GM21447 (cell line): ENCODE results near the gene KCND1.

ENCODE experiments used
- ATAC-seq: cut with Tn5 transposase; IDR thresholded peaks from one replicate; pipeline ENCODE4 v1.9.1; 2021; ENCODE audit not compliant: unreplicated experiment

The KCND1 gene

DNA sequence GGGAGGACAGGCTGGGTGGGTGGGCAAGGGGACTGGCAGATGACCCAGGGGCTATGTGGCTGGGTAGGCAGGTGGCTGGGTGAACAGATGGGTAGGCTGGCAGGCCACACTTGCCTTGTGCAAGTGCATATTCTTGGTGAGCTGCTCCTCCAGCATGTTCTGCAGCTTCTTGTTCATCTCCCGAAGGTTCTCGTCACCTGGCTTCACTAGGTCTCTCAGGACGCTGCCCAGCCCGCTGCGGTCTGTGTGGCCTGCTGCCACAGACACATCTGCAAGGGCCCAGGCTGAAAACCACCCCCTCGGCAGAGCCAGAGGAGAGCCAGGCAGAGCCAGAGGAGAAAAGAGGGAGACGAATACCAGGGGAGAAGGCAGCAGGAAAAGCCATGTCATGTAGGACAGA, 3.4 kb upstream of the KCND1 start:
- ATAC-seq, result no peak

DNA sequence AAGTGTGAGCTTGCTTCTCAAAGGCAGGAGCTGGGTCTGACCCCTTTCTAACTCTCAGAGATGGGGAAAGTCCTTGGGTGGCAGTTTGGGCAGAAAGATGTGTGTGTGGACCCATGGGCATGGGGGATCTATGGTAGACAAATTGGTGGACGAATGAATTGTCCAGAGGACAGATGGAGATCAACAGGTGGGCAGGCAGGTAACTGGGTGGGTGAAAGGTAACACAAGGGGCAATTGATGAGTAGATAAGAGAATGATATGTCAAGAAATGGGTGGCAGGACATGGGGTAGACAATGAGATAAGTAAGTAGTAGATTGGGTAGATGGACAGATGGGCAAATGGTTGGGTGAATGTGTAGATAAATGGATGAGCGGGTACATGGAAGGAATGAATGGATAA, 2.9 kb upstream of the KCND1 start:
- ATAC-seq, result no peak

DNA sequence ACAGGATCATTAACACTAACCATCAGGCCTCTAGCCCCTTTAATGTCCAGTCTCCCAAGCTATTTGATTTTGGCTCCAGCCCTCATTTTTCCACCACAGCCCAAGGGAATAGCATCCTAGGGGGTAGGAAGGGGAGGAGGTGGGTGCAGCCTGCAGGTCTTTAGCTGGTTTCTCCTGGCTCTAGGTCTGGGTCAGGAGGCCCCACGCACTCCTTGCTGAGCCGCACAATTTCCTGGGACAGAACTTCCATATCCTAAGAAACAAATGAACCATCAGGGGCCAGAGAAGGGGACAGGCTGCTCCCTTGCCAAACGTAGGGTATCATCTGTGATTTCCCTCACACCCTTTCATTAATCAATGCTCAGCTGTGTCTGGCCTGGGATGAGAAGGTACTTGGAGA, 2.4 kb upstream of the KCND1 start:
- no peak for ATAC-seq

DNA sequence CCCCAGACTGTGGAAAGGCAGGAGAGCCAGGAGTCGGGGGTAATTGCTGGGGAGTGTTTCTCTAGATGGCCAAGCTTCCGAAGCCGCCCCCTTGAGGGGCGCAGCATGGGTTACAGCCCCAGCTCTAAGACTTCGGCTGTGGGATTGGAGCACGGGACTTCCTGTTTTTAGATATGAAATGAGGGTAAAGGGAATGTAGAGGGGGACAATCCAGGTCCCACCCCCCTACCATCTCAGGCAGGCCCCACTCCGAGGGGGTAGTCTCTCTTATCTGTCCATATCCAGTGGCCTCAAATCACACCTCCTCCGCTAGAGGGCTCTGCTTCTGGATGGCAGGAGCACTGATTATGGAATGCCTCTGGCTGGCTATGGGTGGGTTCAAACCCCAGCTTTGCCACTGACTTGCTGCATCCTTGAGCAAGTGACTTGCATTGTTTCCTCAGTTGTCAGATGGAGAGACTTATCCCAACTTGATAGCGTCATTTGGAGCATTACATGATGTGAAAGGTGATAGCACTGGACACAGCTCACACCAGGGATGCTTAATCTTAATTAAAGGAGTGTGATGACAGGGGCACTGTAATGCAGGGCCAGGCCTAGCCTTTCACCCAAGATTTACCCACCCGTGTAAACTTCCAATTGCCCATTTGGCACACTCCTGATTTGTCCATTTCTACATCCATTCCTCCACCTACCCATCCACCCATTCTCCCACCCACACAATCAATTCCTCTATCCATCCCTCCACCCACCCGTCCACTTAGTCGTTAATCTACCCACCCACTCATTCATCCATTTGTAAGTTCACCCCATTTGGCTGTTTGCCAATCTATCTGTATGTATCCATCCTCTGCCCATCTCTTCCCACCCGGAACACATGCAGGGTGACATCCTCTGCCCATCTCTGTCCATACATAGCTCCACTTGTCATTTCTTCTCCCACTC, 848 bp upstream of the KCND1 start:
- no peak for ATAC-seq

DNA sequence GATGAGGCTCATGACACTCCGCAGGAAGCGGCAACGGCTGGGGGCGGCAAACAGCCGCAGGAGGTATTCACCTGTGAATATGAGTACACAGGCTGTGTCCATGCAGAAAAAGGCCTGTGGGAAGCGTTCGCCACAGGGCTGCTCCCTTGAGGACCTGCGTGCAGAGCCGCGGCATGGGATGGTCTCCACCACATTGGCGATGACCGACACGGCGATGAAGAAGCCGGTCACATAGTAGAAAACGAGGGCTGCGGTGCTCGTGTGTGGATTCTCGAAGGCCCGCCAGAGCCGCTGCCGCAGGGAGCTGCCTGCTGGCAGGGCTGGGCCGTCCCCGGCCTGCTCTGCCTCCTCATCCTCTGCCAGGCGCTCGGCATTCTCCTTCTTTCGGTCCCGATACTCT, 2.2 kb downstream of the KCND1 start:
- ATAC-seq, result no peak

DNA sequence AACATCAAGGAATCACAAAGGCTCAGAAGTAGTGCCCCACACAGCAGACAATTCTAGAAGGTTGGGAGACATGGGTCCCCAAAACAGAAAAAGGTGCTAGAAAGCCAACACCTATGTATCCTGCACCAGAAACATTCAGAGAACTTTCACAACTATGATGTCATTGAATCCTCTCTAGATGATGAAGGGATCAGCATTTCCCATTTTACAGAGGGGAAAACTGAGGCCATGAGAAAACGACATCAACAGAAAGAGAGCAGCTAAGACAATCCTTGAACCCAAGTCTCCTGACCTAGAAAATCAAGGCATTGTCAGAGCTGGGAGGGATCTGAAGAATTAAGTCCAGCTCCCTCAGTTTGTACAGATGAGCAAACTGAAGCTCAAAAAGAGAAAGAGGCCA, 3.3 kb downstream of the KCND1 start:
- ATAC-seq, result no peak

DNA sequence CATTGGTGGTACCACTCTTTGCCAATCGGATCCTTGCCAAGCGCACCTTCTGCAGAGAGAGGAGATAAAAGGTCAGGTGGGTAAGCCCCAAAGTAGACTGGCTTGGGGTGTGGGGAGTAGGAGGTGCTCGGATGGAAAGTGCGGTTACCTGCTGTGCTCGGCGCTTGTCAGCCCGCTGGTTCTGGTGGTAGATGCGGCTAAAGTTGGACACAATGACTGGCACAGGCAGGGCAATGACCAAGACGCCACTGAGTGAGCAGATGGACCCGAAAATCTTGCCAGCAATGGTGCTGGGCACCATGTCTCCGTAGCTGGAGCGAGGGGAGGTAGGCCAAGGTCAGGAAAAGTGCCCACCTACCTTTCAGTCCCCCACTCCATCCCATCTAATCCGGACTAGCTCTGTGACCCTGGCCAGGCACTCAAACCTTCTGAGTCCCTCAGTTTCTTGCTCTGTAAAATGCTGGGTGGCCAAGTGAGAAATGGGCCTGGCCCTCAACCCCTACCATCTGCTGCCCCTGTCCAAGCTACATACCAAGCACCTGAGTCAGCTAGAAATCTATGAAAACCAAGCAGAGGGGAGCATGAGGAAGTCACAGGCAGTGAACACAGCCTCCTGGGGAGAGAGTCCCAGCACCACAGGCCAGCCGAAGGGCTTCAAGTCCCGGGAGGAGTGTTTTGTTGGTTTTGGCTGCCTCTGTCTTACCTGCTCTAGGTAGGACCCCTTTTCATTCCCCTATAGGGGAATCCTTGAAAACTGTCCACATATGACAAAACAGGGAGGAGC, 4.7 kb downstream of the KCND1 start:
- ATAC-seq, result no peak

DNA sequence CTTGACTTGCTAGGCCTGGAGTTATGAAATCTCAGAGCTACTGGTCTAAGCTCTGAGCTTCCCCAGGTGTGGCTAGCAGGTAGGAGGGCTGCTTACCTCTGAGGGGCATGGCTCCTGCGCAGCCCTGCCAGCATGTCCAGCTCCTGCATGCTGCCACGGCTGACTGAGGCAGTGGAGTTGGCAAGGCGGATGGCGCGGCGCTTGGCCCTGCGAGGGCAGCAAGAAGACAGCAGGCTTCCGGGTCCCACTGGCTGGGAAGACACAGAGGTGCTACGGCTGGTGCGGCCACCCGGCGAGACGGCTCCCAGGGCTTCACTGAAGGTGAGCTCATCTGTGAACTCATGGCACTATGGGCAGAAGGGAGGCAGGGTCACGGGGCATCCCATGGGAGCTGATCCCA, 5.7 kb downstream of the KCND1 start:
- no peak for ATAC-seq

DNA sequence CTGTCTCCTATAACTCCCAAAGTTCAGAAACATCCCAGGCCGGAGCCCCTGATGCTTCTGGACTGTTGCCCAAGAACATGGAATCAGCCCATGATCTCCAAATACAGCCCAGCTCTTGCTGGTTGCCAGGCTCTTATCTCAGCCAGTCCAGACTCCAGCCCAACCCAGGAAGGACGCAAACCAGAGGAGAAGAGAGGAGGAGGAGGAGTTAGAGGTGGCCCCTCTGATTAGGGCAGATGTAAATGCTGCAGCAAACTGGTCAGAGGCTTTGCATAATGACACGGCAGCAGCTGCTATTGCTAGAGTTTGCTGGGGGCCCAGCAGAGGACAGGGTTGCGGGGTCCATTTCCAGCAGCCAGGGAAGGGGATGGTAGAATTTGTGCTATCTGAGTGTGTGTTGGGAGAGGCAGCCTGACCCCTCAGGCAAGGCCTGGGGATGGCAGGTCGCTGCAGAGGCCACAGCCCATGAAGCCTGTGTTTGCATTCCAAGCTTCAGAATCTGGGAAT, 10.0 kb downstream of the KCND1 start:
- no peak for ATAC-seq

DNA sequence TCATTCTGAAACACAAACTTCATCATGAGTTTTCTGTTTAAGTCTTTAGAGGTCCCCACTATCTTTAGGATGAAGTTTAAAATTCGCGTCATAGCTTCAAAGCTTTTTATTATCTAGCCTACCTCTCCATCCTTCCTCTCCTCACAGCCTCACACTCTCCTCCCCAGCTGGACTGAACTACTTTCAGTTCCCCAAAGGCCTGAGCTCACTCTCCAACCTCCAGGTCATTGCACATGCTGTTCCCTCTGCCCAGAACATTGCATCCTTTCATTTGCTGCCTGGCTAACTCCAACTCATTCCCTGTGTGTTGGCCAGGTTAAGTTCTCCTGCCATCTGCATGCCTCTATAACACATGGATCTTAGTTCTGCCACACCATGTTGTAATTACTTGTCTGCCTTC, 11.4 kb downstream of the KCND1 start:
- no peak for ATAC-seq

DNA sequence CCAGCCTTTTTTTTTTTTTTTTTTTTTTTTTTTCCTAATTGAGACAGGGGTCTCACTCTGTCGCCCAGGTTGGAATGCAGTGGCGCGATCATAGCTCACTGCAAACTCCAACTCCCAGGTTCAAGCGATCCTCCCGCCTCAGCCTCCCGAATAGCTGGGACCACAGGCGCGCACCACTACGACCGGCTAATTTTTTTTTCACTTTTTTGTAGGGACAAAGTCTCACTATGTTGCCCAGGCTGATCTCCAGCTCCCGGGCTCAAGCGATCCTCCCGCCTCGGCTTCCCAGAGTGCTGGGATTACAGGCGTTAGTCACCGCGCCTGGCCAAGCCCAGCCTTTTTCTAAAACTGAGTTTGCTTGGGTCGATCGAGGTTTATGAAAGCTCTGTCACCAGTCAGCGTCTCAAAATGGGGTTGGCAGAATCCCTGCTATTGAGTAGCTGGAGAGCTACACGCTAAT, 13.0 kb downstream of the KCND1 start:
- ATAC-seq, result no peak

DNA sequence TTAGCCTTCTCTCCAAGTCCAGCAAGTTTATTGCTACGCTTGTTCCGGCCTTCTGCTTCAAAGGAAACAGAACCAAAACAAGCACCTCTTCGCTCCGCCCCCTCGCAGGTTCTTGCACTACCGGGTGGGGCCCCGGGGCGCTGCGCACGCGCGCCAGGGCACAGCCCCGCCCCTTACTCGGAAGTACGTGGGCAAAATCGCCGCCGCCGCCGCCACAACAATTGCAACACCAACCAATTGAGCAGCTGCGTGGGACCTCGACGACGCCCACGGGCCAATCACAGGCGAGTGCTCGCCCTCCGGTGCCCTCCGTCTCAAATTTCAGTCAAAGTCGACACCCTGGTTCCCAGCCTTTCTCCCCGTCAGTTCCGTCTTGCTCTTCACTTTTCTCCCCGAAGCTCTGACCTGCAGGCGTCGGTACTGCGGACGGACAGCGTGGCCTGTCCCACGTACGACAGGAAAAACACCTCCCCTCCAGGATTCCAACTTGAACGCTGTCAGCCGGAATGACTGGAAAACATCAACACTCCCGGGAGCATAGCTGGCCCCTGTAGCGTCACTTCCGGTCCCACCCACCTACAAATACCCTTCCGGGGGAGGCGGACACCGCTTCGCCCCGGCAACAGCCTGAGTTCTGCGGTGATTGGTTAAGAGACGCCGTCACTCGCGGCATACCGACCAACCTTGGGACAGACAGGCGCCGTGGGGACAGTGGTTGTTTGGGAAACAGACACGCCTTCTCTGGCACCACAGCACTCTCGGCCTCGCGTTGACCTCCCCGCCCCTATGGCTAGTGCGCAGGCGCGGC, 13.6 kb downstream of the KCND1 start:
- peak; percentile 75 for ATAC-seq

DNA sequence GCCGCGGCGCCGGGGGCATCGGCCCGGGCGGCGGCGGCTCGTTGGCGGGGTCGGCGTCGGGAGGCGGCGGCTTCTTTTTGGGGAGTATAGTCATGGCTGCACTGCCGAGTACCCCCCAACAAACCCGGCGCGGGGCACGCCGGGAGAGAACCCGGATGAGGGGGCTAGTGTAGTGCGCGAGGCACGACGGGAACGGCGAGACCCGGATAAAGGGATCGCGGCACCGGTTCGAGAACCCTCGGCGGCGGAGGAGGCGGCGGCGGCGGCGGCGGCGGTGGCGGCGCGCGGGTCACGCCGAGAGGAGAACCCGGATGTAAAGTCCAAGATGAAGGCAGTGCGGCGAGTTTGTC, 14.2 kb downstream of the KCND1 start, which contains the start of gene OTUD5:
TSS of gene OTUD5 (minus strand) at position 131 of the 350 bp plus-strand sequence. CDS start at position 94, 37 bp downstream.
- ATAC-seq, result peak; percentile 42

DNA sequence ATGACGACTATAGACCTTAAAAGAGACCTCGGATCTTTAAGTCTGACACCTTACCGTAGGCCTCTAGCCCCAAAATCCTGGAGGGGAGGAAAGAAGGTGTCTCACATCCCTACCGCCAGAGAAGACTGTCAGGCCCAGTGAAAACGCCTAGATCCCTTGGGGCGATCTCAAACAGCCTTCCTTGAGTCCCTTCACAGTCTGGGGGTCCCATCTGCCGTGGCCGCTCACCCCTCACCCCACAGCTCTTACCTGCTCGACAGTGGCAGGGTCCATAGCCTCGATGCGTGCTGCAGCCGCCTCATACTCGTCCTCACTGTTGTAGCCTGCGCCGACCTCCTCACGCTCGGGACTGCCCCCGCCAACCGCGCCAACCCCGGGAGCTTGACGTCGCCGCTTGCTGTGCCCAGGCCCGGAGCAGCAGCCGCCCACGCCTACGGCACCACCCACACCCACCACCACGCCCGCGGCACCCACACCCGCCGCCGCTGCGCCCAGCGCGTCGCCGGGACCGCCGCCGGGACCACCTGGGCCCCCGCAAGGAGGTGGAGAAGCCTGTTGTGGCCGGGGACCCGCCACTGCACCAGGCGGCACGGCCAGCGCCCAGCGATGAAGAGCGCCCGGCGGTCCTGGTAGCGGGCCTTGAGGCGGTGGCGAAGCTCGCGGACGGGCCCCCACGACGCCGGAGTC, 14.8 kb downstream of the KCND1 start:
- no peak for ATAC-seq

DNA sequence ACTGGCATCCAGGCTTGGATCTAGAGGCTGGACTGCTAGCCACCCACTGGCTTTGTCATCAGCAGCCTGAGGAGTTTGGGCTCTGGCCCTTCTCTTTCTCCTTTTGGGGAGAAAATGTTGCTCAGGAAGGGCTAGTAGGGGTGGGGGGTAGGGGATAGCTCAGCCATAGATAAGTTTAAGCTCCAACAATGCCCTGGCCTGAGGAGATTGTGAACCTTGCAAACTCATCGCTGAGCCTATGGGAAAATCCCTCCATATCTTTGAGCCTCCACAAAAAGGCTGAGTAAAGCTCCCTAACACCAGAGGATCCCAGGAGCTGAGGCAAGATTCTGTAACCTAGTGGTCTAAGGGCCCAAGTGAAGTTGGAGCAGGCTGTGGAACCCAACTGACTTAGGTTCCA, 23.1 kb downstream of the KCND1 start:
- ATAC-seq, result no peak

DNA sequence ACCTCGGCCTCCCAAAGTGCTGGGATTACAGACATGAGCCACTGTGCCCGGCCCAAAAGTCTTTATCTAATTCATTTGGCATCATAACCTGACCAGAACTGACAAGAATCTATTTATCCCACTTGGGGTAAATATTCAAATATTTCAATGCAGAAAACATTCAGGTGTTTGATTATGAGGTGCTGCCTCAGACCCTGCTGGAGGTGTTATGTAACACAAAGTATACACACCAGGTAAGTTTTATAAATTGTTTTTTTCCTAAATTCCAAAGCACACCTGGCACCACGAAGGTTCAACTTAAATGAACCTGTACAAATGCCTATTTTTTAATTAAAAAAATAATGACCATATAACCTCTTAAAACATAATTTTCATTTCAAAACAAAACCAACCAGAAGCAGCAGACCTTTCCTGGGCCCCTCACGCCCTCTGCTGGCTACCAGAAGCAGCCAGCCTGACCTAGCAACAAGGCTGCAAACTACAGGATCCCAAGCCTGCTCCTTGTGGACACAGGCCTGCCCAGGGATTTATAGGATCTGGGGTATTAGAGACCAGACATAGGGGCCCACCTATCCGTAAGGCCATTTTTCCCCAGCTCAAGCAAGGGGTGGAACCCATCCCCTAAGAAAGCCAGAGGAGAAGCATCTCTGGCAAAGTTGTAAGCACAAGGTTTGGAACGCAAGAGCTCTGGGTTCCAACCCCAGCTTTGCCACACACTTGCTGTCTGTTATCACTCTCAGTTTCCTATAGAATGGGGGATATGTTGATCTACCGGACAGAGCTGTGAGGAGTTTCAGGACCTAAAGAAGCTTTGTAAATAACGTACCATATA, 25.9 kb downstream of the KCND1 start:
- no peak for ATAC-seq

DNA sequence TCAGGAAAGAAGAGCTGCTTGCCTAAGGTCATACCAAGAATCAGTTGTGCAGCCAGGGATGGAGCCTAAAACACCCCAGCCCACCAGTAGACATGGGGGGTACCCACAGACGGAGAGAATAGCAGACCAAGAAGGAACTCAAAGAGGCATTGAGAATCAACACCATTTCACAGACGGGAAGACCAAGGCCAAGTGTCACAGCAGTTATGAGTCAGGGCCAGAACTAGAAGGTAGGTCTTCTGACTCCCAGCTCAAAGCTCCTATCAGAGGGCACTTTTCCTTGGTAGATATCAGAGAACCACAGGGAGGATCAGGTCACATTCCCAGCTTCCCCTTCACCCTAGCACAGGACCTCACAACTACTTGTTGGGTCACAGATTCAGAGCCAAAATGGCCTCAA, 28.7 kb downstream of the KCND1 start:
- ATAC-seq, result no peak

DNA sequence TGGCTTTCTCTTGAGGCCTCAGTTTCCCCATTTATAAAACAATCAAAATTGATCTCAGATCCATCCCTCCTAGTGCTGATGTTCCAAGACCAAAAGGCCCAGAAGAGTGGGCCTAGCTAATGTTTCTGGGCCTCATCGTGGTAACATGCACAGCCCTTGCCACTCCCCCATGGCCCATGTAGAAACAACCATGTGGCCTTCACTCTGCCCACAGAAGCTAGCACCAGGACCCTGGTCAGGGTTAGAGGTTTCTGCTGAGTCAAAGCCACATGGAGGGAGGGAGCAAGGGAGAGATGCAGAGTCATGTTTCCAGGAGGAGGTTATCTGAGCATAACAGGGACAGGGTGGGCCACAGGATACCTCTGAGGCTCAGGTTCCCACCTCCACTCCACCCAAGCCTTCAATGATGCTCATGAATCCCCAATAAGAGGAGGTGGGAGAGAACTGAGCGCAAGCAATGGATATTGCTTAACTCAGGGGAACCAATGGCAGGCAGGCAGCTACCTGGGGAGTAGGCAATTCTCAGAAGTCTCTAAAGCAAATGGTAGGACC, 31.2 kb downstream of the KCND1 start:
- ATAC-seq, result no peak

DNA sequence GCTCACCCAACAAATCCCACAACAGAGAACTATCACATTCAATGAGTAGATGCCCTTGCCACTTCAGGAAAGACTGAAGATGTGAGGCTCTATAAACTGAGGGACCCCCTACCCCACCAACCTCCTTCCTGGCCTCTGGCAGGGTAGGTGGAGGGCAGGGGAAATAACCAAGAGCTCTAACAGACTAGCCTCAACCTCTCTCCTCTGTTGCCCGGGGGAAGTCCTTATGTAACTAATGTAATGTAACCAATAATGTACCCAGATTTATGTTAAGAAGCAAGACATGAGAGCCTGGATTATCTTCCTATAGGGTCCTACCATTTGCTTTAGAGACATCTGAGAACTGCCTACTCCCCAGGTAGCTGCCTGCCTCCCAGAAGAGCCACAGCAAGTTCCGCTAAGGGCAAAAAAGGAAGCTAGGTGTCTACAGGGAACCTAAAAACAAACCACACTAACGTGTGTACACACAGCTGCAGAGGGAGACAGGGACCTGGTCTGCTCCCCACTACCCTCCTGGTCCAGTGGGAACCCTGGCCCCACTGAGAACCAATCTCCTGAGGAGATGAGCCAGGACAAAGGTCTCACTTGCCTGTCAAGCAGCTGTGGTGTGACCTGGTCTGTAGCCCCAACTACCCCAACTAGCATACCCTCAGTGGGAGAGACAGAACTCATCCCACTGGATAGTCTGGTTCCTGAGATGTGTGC, 32.0 kb downstream of the KCND1 start:
- no peak for ATAC-seq
